Keratinocyte (primary cell): ENCODE results near the gene MSS51.

Experiments
- EZH2 ChIP-seq: IDR thresholded peaks from one replicate; pipeline ENCODE4 v1.6.1; 2012; ENCODE audit warnings: inconsistent platforms, mild to moderate bottlenecking, low read length, moderate library complexity
- TF ChIP-seq, protein P1 (sequence below), 3 experiments: IDR thresholded peaks in 1 of 3; conservative IDR thresholded peaks in 1 of 3; optimal IDR thresholded peaks in 1 of 3; 2 replicates in 2 of 3; 3 replicates in 1 of 3; pipeline versions ENCODE3 to v1.5.1; 2011; ENCODE audit warnings: low read length in 3 of 3, mild to moderate bottlenecking in 3 of 3, moderate library complexity in 2 of 3, control low read depth in 1 of 3, inconsistent platforms in 1 of 3; ENCODE audit not compliant: insufficient read depth in 2 of 3; ENCODE audit errors: extremely low read depth in 1 of 3

DNA sequence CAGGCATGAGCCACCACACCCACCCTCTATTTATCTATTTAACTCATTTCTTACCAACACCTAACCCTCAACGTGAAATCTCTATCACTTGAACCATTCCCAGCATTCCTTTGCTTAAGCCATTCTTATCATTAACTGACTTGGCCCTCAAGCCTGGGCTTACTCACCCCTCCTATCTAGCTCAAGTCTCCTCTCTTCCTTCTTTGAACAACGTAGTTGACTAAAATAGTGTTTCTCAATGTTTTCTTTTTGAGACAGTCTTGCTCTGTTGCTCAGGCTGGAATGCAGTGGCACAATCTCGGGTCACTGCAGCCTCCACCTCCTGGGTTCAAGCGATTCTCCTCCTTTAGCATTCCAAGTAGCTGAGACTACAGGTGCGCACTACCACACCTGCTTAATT lies 26.5 kb downstream of the MSS51 start:
- TF ChIP-seq, protein P1, sequence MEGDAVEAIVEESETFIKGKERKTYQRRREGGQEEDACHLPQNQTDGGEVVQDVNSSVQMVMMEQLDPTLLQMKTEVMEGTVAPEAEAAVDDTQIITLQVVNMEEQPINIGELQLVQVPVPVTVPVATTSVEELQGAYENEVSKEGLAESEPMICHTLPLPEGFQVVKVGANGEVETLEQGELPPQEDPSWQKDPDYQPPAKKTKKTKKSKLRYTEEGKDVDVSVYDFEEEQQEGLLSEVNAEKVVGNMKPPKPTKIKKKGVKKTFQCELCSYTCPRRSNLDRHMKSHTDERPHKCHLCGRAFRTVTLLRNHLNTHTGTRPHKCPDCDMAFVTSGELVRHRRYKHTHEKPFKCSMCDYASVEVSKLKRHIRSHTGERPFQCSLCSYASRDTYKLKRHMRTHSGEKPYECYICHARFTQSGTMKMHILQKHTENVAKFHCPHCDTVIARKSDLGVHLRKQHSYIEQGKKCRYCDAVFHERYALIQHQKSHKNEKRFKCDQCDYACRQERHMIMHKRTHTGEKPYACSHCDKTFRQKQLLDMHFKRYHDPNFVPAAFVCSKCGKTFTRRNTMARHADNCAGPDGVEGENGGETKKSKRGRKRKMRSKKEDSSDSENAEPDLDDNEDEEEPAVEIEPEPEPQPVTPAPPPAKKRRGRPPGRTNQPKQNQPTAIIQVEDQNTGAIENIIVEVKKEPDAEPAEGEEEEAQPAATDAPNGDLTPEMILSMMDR (optimal IDR thresholded peaks at IDR 0.05 in 1 of 3, IDR thresholded peaks at IDR 0.05 in 1 of 3, conservative IDR thresholded peaks at IDR 0.05 in 1 of 3; ENCODE audit: extremely low read depth in 1 of 3, insufficient read depth in 2 of 3, low read length in 3 of 3) = no peak
- no peak for TF ChIP-seq EZH2
